ENCODE results near the gene SERPINB10.

Gene SERPINB10

GRCh38 chr18:63907664-63908063 lies at the start of gene SERPINB10:
Gene SERPINB10, plus strand, starts transcription at chr18:63907958. Its CDS starts 7,553 bp downstream, at chr18:63915511.
- DNase-seq: no peak

- DNase-seq: no peak
Observed at GRCh38 chr18:63858456-63858855, 49.3 kb upstream of the SERPINB10 start.

- DNase-seq: no peak
Observed at GRCh38 chr18:63859781-63860475, 47.8 kb upstream of the SERPINB10 start.

GRCh38 chr18:63860531-63860930 lies 47.2 kb upstream of the SERPINB10 start:
- DNase-seq: no peak

GRCh38 chr18:63867368-63868125 lies 40.2 kb upstream of the SERPINB10 start:
- DNase-seq: no peak

GRCh38 chr18:63868546-63868945 lies 39.2 kb upstream of the SERPINB10 start:
- no peak for DNase-seq

GRCh38 chr18:63869374-63869773 lies 38.4 kb upstream of the SERPINB10 start:
- DNase-seq: no peak

- DNase-seq: no peak
Observed at GRCh38 chr18:63869851-63870250, 37.9 kb upstream of the SERPINB10 start.

GRCh38 chr18:63871836-63872235 lies 35.9 kb upstream of the SERPINB10 start:
- no peak for DNase-seq

GRCh38 chr18:63872586-63872985 lies 35.2 kb upstream of the SERPINB10 start:
- no peak for DNase-seq

- DNase-seq: no peak
Observed at GRCh38 chr18:63878343-63878742, 29.4 kb upstream of the SERPINB10 start.

GRCh38 chr18:63878925-63879324 lies 28.8 kb upstream of the SERPINB10 start:
- DNase-seq: no peak

GRCh38 chr18:63879709-63880108 lies 28.0 kb upstream of the SERPINB10 start:
- DNase-seq: no peak

- no peak for DNase-seq
Observed at GRCh38 chr18:63881851-63882250, 25.9 kb upstream of the SERPINB10 start.

- DNase-seq: no peak
Observed at GRCh38 chr18:63882333-63883141, 25.2 kb upstream of the SERPINB10 start.

GRCh38 chr18:63883617-63884016 lies 24.1 kb upstream of the SERPINB10 start:
- no peak for DNase-seq

GRCh38 chr18:63887424-63887823 lies 20.3 kb upstream of the SERPINB10 start, which contains the start of gene SERPINB2:
Gene SERPINB2, plus strand, starts transcription at chr18:63887705. Its CDS starts 3,740 bp downstream, at chr18:63891445.
- DNase-seq: no peak

GRCh38 chr18:63888470-63889190 lies 19.1 kb upstream of the SERPINB10 start:
- DNase-seq: no peak

GRCh38 chr18:63889626-63890025 lies 18.1 kb upstream of the SERPINB10 start:
- no peak for DNase-seq

GRCh38 chr18:63890237-63890949 lies 17.4 kb upstream of the SERPINB10 start:
- no peak for DNase-seq

GRCh38 chr18:63890950-63891304 lies 16.8 kb upstream of the SERPINB10 start:
- DNase-seq: no peak

- no peak for DNase-seq
Observed at GRCh38 chr18:63892566-63892965, 15.2 kb upstream of the SERPINB10 start.

Data from right forelimb (tissue), 1 donor.